GM21529 (cell line): ENCODE data around the gene DUSP16.
"Not testable (repeated sequence)": the region's sequence is repeated elsewhere in the genome, so short reads cannot be mapped to it uniquely, and the experiment has no call there.

ENCODE experiments used
- ATAC-seq: cut with Tn5 transposase; IDR thresholded peaks from one replicate; pipeline ENCODE4 v1.9.1; 2021; ENCODE audit not compliant: unreplicated experiment

Gene DUSP16

GRCh38 chr12:12523229-12523628 lies 39.4 kb downstream of the DUSP16 start:
- ATAC-seq = no peak

- not testable (repeated sequence) for ATAC-seq
Measured at GRCh38 chr12:12522657-12523056, 40.0 kb downstream of the DUSP16 start.

- no peak for ATAC-seq
Measured at GRCh38 chr12:12521888-12522287, 40.8 kb downstream of the DUSP16 start.

GRCh38 chr12:12521044-12521485 lies 41.6 kb downstream of the DUSP16 start:
- ATAC-seq = no peak

- ATAC-seq = no peak
Measured at GRCh38 chr12:12520273-12520672, 42.4 kb downstream of the DUSP16 start.

- ATAC-seq = no peak
Measured at GRCh38 chr12:12519354-12519998, 43.2 kb downstream of the DUSP16 start.

GRCh38 chr12:12518919-12519318 lies 43.7 kb downstream of the DUSP16 start:
- no peak for ATAC-seq

- no peak for ATAC-seq
Measured at GRCh38 chr12:12518464-12518845, 44.2 kb downstream of the DUSP16 start.

GRCh38 chr12:12513416-12514006 lies 49.2 kb downstream of the DUSP16 start:
- no peak for ATAC-seq

GRCh38 chr12:12511895-12512711 lies 50.6 kb downstream of the DUSP16 start:
- ATAC-seq = no peak

- ATAC-seq = no peak
Measured at GRCh38 chr12:12511021-12511783, 51.5 kb downstream of the DUSP16 start.

- ATAC-seq = no peak
Measured at GRCh38 chr12:12510551-12510950, 52.1 kb downstream of the DUSP16 start.

GRCh38 chr12:12510141-12510540 lies 52.5 kb downstream of the DUSP16 start:
- no peak for ATAC-seq

GRCh38 chr12:12508612-12509011 lies 54.1 kb downstream of the DUSP16 start:
- ATAC-seq = no peak

- no peak for ATAC-seq
Measured at GRCh38 chr12:12507121-12507520, 55.5 kb downstream of the DUSP16 start.

- ATAC-seq = no peak
Measured at GRCh38 chr12:12506496-12506890, 56.2 kb downstream of the DUSP16 start.

- ATAC-seq = peak; percentile 93
Measured at GRCh38 chr12:12505544-12506495, 56.8 kb downstream of the DUSP16 start.

- ATAC-seq = no peak
Measured at GRCh38 chr12:12503384-12504078, 59.1 kb downstream of the DUSP16 start.

- no peak for ATAC-seq
Measured at GRCh38 chr12:12502815-12503151, 59.9 kb downstream of the DUSP16 start.
